ENCODE data around the gene SEPSECS.

SEPSECS gene

GRCh38 chr4:25159837-25160713 lies at the start of gene SEPSECS (continued):
- TF ChIP-seq ZNF391 (tag by site-specific recombination; IDR thresholded peaks at IDR 0.05; ENCODE audit: borderline replicate concordance, low read depth): no peak
- TF ChIP-seq ZNF404 (tag by site-specific recombination; IDR thresholded peaks at IDR 0.05): no peak
- TF ChIP-seq ZNF2 (tag by site-specific recombination; IDR thresholded peaks at IDR 0.05): peak; percentile 55; the same call in 1 of the 2 replicates
- TF ChIP-seq ZNF239 (tag by site-specific recombination; IDR thresholded peaks at IDR 0.05): no peak
- no peak for TF ChIP-seq ZNF596 (tag by site-specific recombination; IDR thresholded peaks at IDR 0.05)
- 0 out of 2 replicates have a peak, but pooled peaks have one; percentile 13 for TF ChIP-seq TRIM28 (IDR thresholded peaks at IDR 0.05; ENCODE audit: borderline replicate concordance, low read length)
- TF ChIP-seq ZNF645 (tag by site-specific recombination; IDR thresholded peaks at IDR 0.05): no peak
- peak; percentile 19; the same call in 1 of the 2 replicates for TF ChIP-seq ZNF660 (tag by site-specific recombination; IDR thresholded peaks at IDR 0.05)
- TF ChIP-seq WT1 (tag by site-specific recombination; IDR thresholded peaks at IDR 0.05): no peak
- TF ChIP-seq ZNF274 (IDR thresholded peaks at IDR 0.05; ENCODE audit: low read length): no peak
- no peak for TF ChIP-seq ZNF274 (tag by site-specific recombination; IDR thresholded peaks at IDR 0.05; ENCODE audit: borderline replicate concordance)
- no peak for TF ChIP-seq ZNF488 (tag by site-specific recombination; IDR thresholded peaks at IDR 0.05)
- 0 out of 2 replicates have a peak, but pooled peaks have one; percentile 33 for TF ChIP-seq ZEB2 (tag by site-specific recombination; IDR thresholded peaks at IDR 0.05)
- TF ChIP-seq ZSCAN30 (tag by site-specific recombination; IDR thresholded peaks at IDR 0.05): no peak
- TF ChIP-seq BCL6B (tag by site-specific recombination; IDR thresholded peaks at IDR 0.05): no peak
- TF ChIP-seq ZNF174 (tag by site-specific recombination; IDR thresholded peaks at IDR 0.05): no peak
- no peak for TF ChIP-seq ZNF16 (tag by site-specific recombination; IDR thresholded peaks at IDR 0.05; ENCODE audit: low read depth)
- no peak for TF ChIP-seq ZNF416 (tag by site-specific recombination; IDR thresholded peaks at IDR 0.05)
- no peak for TF ChIP-seq GLI2 (tag by site-specific recombination; IDR thresholded peaks at IDR 0.05; ENCODE audit: borderline replicate concordance, low read depth)
- peak; percentile 71; the same call in 1 of the 2 replicates for TF ChIP-seq ZNF398 (tag by site-specific recombination; IDR thresholded peaks at IDR 0.05)
- TF ChIP-seq ZBTB20 (tag by site-specific recombination; IDR thresholded peaks at IDR 0.05): 0 out of 2 replicates have a peak, but pooled peaks have one; percentile 18
- TF ChIP-seq ZNF48 (tag by site-specific recombination; IDR thresholded peaks at IDR 0.05): no peak
- TF ChIP-seq RBAK (tag by site-specific recombination; IDR thresholded peaks at IDR 0.05): no peak
- TF ChIP-seq MZF1 (tag by site-specific recombination; IDR thresholded peaks at IDR 0.05; ENCODE audit: borderline replicate concordance): no peak
- no peak for TF ChIP-seq KLF7 (tag by site-specific recombination; IDR thresholded peaks at IDR 0.05; ENCODE audit: borderline replicate concordance)
- no peak for TF ChIP-seq ZNF157 (tag by site-specific recombination; IDR thresholded peaks at IDR 0.05)
- no peak for TF ChIP-seq ZNF561 (tag by site-specific recombination; IDR thresholded peaks at IDR 0.05; ENCODE audit: borderline replicate concordance)
- TF ChIP-seq ZNF362 (tag by site-specific recombination; IDR thresholded peaks at IDR 0.05): peak; percentile 99
- no peak for TF ChIP-seq ZNF350 (tag by site-specific recombination; IDR thresholded peaks at IDR 0.05)
- no peak for TF ChIP-seq HOXA7 (CRISPR knock-in tag; IDR thresholded peaks at IDR 0.05; ENCODE audit: borderline replicate concordance)
- no peak for TF ChIP-seq ZBTB1 (tag by site-specific recombination; IDR thresholded peaks at IDR 0.05)
- no peak for TF ChIP-seq ZNF560 (tag by site-specific recombination; IDR thresholded peaks at IDR 0.05; ENCODE audit: borderline replicate concordance)
- no peak for TF ChIP-seq ZNF571 (tag by site-specific recombination; IDR thresholded peaks at IDR 0.05)
- no peak for TF ChIP-seq ZBTB7A (tag by site-specific recombination; IDR thresholded peaks at IDR 0.05; ENCODE audit: low read depth)
